HG03469 (cell line): ENCODE data around the gene RERE.
A peak's percentile ranks its signal among the peaks of the same experiment; 100 is the strongest.
"Not testable (repeated sequence)": the region's sequence is repeated elsewhere in the genome, so short reads cannot be mapped to it uniquely, and the experiment has no call there.

ENCODE experiments used
- ATAC-seq: cut with Tn5 transposase; IDR thresholded peaks from one replicate; pipeline ENCODE4 v1.9.1; 2021; ENCODE audit warnings: mild to moderate bottlenecking, moderate library complexity, moderate number of reproducible peaks; ENCODE audit not compliant: unreplicated experiment

RERE gene

DNA sequence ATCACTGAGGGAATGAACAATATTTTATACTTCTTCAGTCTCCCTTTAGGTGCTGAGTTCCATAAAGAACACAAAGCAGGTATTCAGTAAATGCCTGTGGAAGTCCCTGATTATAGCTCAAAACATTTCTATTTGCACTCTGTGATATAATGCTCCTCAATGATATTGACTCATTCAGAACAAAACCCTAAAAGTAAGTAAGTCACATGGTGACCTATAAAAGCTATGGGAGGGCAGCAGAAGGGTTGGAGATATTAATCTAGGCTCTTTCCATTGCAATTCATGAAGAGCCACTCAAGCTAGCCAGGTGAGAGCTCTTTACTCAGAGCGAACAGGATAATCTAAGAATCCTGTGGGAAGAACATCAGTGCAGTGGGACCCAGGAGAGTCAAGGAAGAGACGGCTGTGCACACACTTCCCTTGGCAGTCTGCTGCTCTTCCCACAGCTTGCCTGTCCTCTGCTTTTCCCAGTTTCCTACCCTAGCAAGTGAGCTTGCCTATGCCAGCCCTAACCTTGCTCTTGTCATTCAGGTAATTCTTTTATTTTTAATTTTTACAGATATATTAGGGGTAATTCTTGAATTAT lies 197.4 kb downstream of the RERE start:
- not testable (repeated sequence) for ATAC-seq

GRCh38 chr1:8619419-8619818 lies 198.0 kb downstream of the RERE start:
- not testable (repeated sequence) for ATAC-seq

GRCh38 chr1:8616791-8617190 lies 200.6 kb downstream of the RERE start:
- ATAC-seq, result not testable (repeated sequence)

DNA sequence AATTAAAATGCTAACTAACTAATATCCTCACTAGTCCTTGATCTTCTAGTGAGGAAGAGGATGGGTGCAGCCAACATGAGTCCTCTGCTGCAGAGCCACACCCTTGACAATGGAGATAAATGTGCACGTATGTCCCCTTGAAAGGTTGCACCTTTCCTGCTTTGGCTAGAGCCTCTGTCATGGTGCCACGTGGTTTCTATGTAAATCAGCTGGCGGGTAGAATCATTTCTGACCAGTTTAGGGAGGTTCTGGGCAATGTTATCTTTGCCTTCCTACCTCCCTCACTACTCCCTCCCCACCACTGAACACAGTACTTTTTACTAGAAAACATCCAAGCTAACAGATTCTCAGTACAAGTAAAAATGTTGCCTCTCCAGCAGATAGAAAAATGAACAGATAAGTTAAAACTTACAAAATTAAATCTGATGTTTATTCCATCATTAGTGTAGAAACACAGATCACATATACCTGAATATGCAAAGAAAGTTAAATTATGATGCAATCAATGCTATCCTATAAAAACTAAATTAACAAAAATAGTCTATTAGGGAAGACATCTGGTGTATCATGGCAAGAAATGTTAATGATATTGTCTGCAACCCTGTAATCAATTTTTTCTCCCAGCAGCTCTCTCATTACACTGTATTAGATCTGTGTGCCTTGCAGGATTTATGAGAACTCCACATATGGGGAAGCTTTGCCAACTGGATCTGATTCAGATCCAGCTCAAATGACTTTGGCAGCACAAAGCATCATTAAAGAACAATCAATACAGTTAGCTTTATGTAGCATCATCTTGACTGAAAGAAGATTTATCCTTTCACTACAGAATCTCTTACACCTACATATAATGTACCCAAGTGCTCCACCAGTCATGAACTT lies 205.6 kb downstream of the RERE start:
- ATAC-seq, result not testable (repeated sequence)

DNA sequence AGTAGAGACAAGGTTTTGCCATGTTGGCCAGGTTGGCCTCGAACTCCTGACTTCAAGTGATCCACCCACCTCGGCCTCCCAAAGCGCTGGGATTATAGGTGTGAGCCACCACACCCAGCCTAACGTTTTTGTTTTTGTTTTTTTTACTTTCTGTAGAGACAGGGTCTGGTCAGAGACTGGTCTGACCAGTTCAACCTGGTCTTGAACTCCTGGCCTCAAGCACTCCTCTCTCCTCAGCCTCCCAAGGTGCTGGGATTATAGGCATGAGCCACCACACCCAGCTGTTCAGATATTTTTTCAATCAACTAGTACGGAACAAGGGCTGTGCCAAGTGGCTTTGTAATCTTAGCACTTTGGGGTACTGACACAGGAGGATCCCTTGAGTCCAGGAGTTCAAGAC lies 209.5 kb downstream of the RERE start:
- no peak for ATAC-seq

- ATAC-seq, result peak; percentile 60
These were observed 213.1 kb downstream of the RERE start for GRCh38 chr1:8604041-8604945.

DNA sequence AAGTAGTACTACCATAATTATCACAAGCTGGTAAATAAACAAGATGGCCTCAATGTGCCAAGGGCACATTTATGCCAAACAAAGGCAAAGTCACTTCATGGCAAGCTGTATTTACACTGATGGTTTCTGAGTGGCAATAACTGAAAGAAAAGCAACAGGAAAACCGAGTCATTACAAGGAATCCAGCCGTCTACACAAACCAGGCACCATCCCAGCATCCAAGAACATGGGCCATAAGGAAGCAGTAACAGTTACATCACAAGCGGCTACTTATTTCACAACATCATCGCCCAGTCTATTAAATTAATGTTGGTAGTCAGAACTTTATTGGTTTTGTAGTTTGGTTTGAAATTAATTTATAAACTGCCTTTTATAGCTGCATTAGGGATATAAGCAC lies 214.2 kb downstream of the RERE start:
- no peak for ATAC-seq

DNA sequence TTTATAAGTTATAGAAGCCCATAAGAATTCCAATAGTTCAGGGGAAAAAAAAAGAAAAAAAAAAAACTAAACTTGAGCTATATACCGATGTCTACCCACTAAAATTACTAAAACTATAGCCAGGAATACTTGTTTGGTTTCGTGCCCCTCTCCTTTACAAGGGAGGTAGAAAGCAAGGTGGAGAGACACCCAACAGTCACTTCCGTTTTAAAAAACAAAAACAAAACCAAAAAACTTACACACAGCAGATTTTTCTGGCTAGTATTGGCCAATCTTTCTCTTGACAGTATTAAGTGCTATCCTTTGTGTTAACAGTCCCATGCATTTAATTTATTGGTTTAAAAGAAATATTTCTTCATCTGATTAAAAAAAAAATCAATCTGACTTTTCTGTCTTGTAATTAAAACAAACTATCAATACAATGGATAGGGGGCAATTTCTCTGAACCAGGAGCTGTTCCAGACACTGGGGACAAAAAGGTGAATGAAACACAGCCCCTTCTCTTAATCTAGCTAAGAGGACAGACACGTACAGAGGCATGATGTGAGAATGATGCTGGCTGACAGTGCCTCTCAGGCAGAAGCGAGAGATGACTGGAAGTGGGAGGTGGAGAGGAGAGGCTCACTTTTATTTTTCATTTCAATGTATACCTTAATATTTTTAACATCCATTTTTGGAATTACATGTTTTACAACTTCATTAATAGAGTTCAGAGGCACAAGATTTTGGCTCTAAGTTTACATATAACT lies 214.8 kb downstream of the RERE start:
- ATAC-seq, result no peak

- no peak for ATAC-seq
These were observed 217.1 kb downstream of the RERE start for GRCh38 chr1:8600336-8600735.

DNA sequence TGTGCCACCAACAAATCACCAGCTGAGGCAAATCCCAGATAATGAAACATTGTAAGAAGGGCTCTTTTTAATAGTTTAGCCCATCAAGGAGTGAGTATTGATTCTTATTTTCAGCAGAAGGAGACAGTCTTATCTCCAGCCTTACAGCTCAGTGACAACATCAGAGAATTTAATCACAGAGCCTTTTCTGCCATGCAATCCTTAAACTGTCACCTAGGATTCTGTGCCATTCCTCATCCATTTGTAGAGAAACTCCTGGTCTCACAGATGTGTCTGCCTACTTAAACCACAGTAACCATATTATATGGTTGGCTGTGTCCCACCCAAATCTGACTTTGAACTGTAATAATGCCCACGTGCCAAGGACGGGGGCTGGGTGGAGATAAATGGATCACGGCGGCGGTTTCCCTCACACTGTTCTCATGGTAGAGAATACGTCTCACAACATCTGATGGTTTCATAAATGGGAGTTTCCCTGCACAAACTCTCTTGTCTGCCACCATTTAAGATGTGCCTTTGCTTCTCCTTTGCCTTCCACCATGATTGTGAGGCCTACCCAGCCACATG lies 217.7 kb downstream of the RERE start:
- no peak for ATAC-seq

DNA sequence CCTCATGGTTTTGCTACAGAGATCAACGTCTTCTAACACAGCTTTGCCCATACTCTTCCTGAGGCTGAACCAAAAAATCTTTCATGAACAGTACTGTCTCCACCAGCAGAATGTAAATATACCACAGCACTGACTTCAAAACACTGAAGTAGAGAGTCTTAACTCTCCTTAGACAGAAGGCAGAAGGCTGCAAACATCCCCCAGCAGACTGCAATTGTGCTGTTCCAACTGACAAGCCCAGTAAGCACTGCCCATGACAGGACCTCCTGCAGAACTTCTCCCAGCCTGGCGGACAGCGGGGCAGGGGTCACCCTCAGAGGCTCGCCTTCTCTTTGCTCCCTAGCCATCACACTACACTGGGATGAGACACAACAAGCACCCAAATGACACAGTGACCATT lies 218.7 kb downstream of the RERE start:
- no peak for ATAC-seq

GRCh38 chr1:8598060-8598724 lies 219.2 kb downstream of the RERE start:
- ATAC-seq, result no peak

DNA sequence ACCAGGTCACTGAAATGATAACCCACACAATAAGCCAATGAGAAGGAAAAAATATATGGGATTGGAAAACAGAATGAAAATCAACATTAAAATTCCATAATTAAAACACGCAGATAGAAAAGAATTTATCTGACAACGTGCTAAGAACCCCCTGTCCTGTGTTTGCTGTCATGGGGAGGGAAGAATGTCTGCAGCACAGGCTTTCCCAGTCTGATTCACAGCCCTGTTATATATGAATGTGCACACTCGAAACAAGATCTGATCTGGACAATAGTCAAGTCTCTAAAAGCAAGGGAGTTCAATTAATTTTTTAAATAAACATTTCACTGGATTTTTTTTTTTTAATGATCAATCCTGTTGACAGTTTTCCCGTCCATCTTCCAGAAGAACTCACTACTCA lies 220.0 kb downstream of the RERE start:
- no peak for ATAC-seq

DNA sequence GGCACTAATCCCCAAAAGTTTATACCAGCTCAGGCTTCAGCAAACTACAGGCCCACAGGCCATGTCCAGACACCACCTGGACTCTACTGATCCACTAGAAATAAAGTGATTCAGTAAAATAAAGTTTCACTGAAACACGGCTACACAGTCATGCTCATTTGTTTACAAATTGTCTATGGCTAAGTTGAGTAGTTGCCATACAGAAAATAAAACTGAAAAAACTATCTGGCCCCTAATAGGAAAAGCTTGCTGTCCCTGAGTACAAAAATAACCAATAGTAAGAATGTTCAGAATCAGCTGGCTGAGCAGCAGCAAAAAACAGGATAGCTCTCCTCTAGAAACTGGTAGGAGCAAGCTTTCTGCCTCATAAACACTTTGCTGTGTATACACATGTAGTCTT lies 221.5 kb downstream of the RERE start:
- ATAC-seq, result no peak

DNA sequence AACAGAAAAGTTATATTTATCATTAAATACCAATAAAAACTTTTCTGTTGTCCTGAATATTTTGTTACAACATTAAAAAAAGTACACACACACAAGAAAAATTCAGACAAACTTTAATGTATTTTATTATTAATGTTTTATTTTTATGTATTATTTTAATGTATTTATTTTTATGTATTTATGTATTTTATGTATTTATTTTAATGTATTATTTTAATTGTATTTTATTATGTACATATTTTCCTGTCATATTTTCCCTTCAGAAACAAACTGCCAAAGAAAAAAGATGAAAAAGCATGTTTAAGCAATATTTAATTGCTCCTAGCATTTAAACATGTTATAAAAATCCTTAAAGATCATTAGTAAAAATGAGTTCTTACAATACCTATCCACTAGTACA lies 222.1 kb downstream of the RERE start:
- ATAC-seq, result no peak

GRCh38 chr1:8593292-8593691 lies 224.1 kb downstream of the RERE start:
- ATAC-seq, result not testable (repeated sequence)

DNA sequence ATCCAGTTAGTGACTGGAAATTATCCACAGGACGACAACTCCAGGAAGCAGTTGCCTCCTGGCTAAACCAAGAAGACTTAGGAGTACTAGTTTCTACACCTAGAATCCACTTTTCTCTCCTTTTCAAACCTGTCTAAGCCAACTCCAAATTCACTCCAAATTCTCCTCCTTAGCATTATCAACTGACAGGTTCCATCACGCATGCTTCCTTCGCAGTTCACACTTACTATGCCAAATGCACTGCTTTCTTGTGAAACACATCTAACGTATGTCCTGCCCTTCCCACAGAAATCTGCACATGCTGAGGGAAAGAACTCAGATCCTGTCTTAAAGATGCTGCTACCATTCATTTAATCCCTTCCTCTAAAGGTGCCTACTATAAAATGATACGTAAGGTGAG lies 225.9 kb downstream of the RERE start:
- ATAC-seq, result no peak

DNA sequence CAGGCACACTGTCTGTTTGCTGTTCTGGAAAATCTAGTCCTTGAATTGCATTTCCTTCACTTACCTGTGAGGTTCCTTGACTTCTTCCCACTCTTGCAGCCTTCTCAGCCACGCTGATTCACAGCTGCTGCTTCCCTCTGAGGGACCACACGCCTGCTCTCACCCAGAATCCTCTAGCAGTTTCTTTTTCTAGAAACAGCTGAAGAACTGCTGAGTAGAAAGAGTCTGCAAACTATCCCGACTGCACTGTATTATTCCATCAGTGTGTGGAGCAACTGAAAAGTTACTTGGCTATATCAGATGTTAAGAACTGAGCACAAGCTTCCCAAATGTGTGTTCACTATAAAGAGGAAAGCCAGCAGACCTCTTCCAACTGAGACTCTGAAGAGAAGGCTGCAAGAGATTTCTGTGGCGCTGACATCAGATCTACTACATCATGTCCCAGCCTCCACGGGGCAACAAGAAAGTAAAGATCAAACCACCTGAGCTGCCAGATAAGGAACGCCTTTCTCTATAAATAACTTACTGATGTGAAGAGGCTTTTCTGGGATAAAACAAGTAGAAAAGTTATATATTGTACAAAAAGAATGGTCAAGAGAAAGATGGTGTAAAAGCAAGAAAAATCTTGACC lies 226.6 kb downstream of the RERE start:
- ATAC-seq, result no peak

DNA sequence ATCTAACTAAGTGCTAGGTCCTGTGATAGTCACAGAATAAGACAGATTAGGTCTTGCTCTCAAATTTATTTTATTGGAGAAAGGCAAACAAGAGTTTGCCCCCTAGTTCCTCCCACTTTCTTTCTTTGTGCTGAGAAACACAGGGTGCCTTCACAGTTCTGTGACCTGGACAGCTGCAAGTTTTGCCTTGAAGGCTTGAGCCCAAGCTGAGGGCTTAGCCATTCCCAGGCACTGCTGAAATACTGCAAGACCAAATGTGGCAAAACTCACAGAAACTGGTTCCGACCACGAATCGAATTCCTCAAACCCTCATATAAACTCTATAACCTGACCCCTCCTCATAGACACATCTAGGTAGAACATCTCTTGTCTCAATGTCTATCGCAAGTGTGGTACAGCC lies 227.9 kb downstream of the RERE start:
- ATAC-seq, result no peak
